ENCODE measurements around the gene ERC1. TPM values are rescaled to one million over a fixed set of nuclear protein-coding genes. Genes with fewer than 3 reads are reported as not detected.

The ERC1 gene
- total and polyA plus RNA-seq, 2 of the 4 experiments (the other 2 are of a cell fraction): 11.6 to 25.6 TPM

GRCh38 chr12:1373901-1374735 is 383.1 kb downstream of the ERC1 start:
- H3K14ac ChIP-seq (replicated peaks; ENCODE audit: low read depth, low read length): no peak overlapping the region
- H3K4me2 ChIP-seq (ENCODE audit: low read depth, low read length): no peak overlapping the region
- H2AK9ac ChIP-seq (replicated peaks; ENCODE audit: low read depth, low read length, poor library complexity): no peak overlapping the region
- no CpG with 5 or more reads among the region's 8 CpGs for WGBS, 2 experiments (ENCODE audit: extremely low coverage in 2 of 2, insufficient read length in 1 of 2)
- intact Hi-C loops (cut with micrococcal nuclease): no loop called here
- in situ Hi-C loops (cut with MboI; ENCODE audit: low sequenced_read_pairs): no loop called here
- no peak overlapping the region for H2BK15ac ChIP-seq (ENCODE audit: low read depth, low read length)
- H4K20me1 ChIP-seq (ENCODE audit: insufficient read depth, low read length): no peaks in the 10 kb centered on the region
- H3K27ac ChIP-seq (ENCODE audit: insufficient read depth, low read length): peak overlapping the region; percentile 18; the same call in 1 of the 2 replicates
- H4K8ac ChIP-seq (ENCODE audit: low read depth in 2 of 2, low read length in 2 of 2): peak overlapping the region in 1 of 2 experiments; percentile 15; a peak in 1 of 4 replicates
- H3K36me3 ChIP-seq (ENCODE audit: control insufficient read depth, insufficient read depth, low read length): peaks cover 13% of the 10 kb centered on the region
- H3K9ac ChIP-seq (ENCODE audit: low read depth, low read length): no peak overlapping the region
- H2BK20ac ChIP-seq (ENCODE audit: low read depth, low read length): no peak overlapping the region
- H3K56ac ChIP-seq (ENCODE audit: extremely low read depth, insufficient read depth, low read length): no peak overlapping the region
- BruUV-seq (replicated peaks): no TSS peak
- peaks cover 2% of the 10 kb centered on the region for H3K4me1 ChIP-seq (ENCODE audit: control insufficient read depth, insufficient read depth, low read length)
- CTCF ChIA-PET: interaction anchor here (0.8 kb wide), 1 partner anchor 79 kb away, joined by 3 read pairs; no protein-coding TSS in a partner anchor
- H3K9me3 ChIP-seq (ENCODE audit: control insufficient read depth, insufficient read depth, low read length): no peaks in the 10 kb centered on the region
- H2AK5ac ChIP-seq (ENCODE audit: low read depth, low read length): no peak overlapping the region
- H3K79me1 ChIP-seq (ENCODE audit: low read depth in 1 of 2, low read length in 2 of 2): no peaks in the 10 kb centered on the region
- DNase-seq (peak; percentile 67), ATAC-seq (ENCODE audit: low read depth) (peak; percentile 94)
- H2BK120ac ChIP-seq (ENCODE audit: low read depth, low read length): no peak overlapping the region
- H3K9me1 ChIP-seq (ENCODE audit: insufficient read depth, low read length): no peaks in the 10 kb centered on the region
- H2BK5ac ChIP-seq (ENCODE audit: low read depth, low read length, poor library complexity, severe bottlenecking): no peak overlapping the region
- H3K4me3 ChIP-seq (ENCODE audit: insufficient read depth, low read depth, low read length): no peak overlapping the region
- H3K18ac ChIP-seq (ENCODE audit: low read depth, low read length): no peak overlapping the region
- dilution Hi-C loops (cut with HindIII; ENCODE audit: low sequenced_read_pairs, unreplicated experiment): no loop called here
- TF ChIP-seq BHLHE40 (IDR thresholded peaks at IDR 0.05; ENCODE audit: low read depth, low read length) (peak; percentile 43; the same call in 1 of the 2 replicates), RFX5 (IDR thresholded peaks at IDR 0.05; ENCODE audit: low read depth, low read length) (no peak)
- POLR2A ChIA-PET (ENCODE audit: unreplicated experiment): no interaction called here
- H2AFZ ChIP-seq (replicated peaks; ENCODE audit: low read length, poor library complexity): no peak overlapping the region
- H3K23ac ChIP-seq (ENCODE audit: low read depth, low read length): no peak overlapping the region
- H3K27me3 ChIP-seq (ENCODE audit: control insufficient read depth, insufficient read depth, low read length): no peaks in the 10 kb centered on the region
- no peak overlapping the region for H4K91ac ChIP-seq (ENCODE audit: insufficient read depth, low read depth, low read length)
- no peak overlapping the region for H4K5ac ChIP-seq (ENCODE audit: low read depth, low read length)
- H3K4ac ChIP-seq (ENCODE audit: low read depth, low read length): 0 out of 2 replicates have a peak overlapping the region, but pooled peaks have one; percentile 42
